H1 (cell line): ENCODE results near the gene SELENOO. TPM values are rescaled to one million over a fixed set of nuclear protein-coding genes. Genes with fewer than 3 reads are reported as not detected.

Experiments used
- CTBP2 ChIP-seq: IDR thresholded peaks from 2 replicates; pipeline ENCODE4 v1.7.0; 2011; ENCODE audit warnings: borderline replicate concordance, mild to moderate bottlenecking, moderate library complexity, mixed read lengths, low read length; ENCODE audit not compliant: insufficient read depth, insufficient read length
- GTF2F1 ChIP-seq: IDR thresholded peaks from 2 replicates; pipeline ENCODE4 v1.6.1; 2012; ENCODE audit warnings: low read depth, low read length, improper control_type of control experiment, borderline replicate concordance
- polyA plus RNA-seq, 7 experiments: library from polyadenylated mRNA; depleted of rRNA in 3 of 7; stranded (reverse) in 5 of 7; unstranded in 2 of 7; fragments of >200 nt in 5 of 7; fragments of 200-250 nt in 2 of 7; gene quantifications; 1 replicate in 5 of 7; 2 replicates in 1 of 7; 4 replicates in 1 of 7; pipeline versions ENCODE4 v1.2.1 to v1.2.3, GENCODE V29; 2011 to 2013; ENCODE audit warnings: missing spikeins in 2 of 7, mixed read lengths in 2 of 7
- total RNA-seq: library from RNA; stranded (reverse); fragmentation: NEBNext Ultra II Directional; extraction: Animal tissue kit (Norgen Biotek cat#: 25700); gene quantifications from 2 replicates; pipeline ENCODE4 v1.2.1, GENCODE V29; 2021

Gene SELENOO
- total and polyA plus RNA-seq, 2 of the 8 experiments (the other 6 are each of a cell fraction or from before 2014, with no cell fraction given), result 18.6 to 25.1 TPM

DNA sequence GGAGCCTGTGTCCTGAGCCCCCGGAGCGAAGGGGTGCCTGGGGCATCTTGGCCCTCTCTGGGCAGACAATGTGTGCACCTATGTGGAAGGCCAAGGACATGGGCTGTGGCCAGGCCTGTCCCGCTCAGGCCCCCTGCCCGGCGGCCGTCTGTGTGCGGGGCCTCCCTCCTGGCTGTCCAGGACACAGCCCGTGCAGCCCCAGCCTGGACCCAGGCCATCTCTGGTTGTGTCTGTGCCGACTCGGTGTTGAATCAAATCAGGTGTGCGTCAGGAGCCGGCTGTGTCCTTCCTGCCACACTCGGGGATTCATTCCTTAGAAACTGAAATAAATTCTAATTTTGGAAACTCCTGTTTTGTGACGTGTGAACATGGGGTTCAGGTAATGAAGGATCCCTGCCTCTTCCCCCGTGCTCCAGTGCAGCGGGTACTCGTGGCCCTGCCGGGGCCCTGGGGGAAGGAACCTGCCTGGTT lies 1.5 kb upstream of the SELENOO start (continued):
- TF ChIP-seq CTBP2 (no peak), GTF2F1 (no peak)
